ENCODE results near the gene BCLAF1. TPM values are rescaled to one million over a fixed set of nuclear protein-coding genes. Genes with fewer than 3 reads are reported as not detected.

BCLAF1 gene
- total and polyA plus RNA-seq, 11 donors = 11.7 to 109 (median 75.5) TPM

DNA sequence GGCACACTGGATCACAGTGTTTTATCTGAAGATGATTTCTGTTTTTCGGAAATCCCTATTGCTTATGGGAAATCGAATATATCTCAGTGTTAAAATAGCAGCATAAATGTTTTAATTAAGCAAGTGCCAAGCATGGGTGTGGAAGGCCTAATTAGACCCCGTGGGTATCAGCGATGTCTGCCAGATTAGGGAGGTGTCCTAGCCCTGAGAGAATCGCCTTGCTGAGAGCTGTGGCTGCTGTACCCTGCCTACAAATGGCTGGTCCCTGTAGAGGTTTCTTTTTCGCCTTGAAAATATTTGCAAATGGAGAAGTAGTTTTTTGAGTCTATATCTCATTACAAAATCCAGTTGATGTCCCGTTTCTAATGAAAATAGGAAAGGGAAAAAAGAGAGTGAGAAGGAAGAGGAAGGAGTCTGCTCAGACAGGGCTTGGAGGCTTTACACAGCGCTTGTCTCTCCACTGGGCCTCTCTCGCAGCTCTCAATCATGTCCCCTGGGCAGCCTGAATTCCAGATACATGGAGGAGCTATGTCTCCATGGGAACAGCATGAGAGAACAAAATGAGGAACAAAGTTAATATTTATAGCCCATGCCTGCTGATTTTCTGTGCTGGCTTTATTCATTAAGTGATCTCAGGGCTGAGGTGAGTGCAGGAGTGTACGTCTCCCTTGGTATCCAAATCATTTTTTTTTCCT is 35.2 kb upstream of the BCLAF1 start:
- intact Hi-C loops (cut with DNase I) = loop anchor here in 1 of 10 donors (10.0 kb wide), 1 partner anchor 790 kb away; no protein-coding TSS in a partner anchor
- Histone ChIP-seq H3K27me3 (no peaks in the 10 kb centered on the region), H3K27ac (peak overlapping the region in 3 of 12 donors; percentile 21 to 36 (median 25)), H3K36me3 (no peaks in the 10 kb centered on the region), H3K9me3 (no peaks in the 10 kb centered on the region), H3K4me1 (peaks cover 0 to 13% (median 0%) of the 10 kb centered on the region in 12 donors), H3K4me3 (no peak overlapping the region)
- peak in 3 of 4 donors; percentile 59 to 67 (median 61) for ATAC-seq
- DNase-seq = peak in 1 of 5 donors; percentile 30
- TF ChIP-seq, protein P1, sequence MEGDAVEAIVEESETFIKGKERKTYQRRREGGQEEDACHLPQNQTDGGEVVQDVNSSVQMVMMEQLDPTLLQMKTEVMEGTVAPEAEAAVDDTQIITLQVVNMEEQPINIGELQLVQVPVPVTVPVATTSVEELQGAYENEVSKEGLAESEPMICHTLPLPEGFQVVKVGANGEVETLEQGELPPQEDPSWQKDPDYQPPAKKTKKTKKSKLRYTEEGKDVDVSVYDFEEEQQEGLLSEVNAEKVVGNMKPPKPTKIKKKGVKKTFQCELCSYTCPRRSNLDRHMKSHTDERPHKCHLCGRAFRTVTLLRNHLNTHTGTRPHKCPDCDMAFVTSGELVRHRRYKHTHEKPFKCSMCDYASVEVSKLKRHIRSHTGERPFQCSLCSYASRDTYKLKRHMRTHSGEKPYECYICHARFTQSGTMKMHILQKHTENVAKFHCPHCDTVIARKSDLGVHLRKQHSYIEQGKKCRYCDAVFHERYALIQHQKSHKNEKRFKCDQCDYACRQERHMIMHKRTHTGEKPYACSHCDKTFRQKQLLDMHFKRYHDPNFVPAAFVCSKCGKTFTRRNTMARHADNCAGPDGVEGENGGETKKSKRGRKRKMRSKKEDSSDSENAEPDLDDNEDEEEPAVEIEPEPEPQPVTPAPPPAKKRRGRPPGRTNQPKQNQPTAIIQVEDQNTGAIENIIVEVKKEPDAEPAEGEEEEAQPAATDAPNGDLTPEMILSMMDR (IDR thresholded peaks at IDR 0.05) = no peak
- TF ChIP-seq POLR2A (IDR thresholded peaks at IDR 0.05) = no peak
- 61 to 67% (median 64%) methylated on average over 10 of the region's 10 CpGs for WGBS, 4 donors

- DNase-seq (no peak), ATAC-seq (peak in 2 of 4 donors; percentile 41 to 44)
- H3K4me1 ChIP-seq = peaks cover 0 to 13% (median 0%) of the 10 kb centered on the region in 12 donors
- H3K36me3 ChIP-seq = no peaks in the 10 kb centered on the region
- no peak overlapping the region for H3K27ac ChIP-seq
- WGBS, 4 donors = 81 to 85% (median 83%) methylated on average over 10 of the region's 10 CpGs
- intact Hi-C loops (cut with DNase I) = loop anchor here in 1 of 10 donors (10.0 kb wide), 1 partner anchor 789 kb away; no protein-coding TSS in a partner anchor
- no peaks in the 10 kb centered on the region for H3K27me3 ChIP-seq
- H3K4me3 ChIP-seq = no peak overlapping the region
- TF ChIP-seq POLR2A (IDR thresholded peaks at IDR 0.05) = no peak
- TF ChIP-seq, protein P1 (IDR thresholded peaks at IDR 0.05) = no peak
- no peaks in the 10 kb centered on the region for H3K9me3 ChIP-seq
Observed at GRCh38 chr6:136323431-136324112, 33.9 kb upstream of the BCLAF1 start.

DNA sequence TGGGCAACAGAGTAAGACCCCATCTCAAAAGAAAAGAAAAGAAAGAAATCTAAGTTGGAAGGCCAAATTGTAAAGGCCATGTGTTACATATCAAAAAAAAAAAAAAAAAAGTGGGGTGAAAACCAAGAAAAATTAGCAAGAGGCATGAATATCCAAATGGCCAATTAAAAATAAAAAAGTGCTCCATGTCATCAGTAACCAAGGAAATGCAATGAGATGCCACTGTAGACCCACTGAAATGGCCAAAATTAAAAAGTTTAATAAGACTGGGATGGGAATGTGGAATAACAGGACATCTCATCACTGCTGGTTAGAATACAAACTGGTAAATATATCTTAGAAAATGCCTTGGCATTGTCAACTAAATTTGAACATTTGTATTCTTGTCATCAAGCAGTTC is 30.1 kb upstream of the BCLAF1 start:
- intact Hi-C loops (cut with DNase I) = loop anchor here in 9 of 10 donors (5.0 to 10.0 kb wide), 9 partner anchors 75 to 872 kb away; no protein-coding TSS in a partner anchor
- no peaks in the 10 kb centered on the region for H3K27me3 ChIP-seq
- TF ChIP-seq, protein P1 (IDR thresholded peaks at IDR 0.05) = no peak
- TF ChIP-seq POLR2A (IDR thresholded peaks at IDR 0.05) = no peak

DNA sequence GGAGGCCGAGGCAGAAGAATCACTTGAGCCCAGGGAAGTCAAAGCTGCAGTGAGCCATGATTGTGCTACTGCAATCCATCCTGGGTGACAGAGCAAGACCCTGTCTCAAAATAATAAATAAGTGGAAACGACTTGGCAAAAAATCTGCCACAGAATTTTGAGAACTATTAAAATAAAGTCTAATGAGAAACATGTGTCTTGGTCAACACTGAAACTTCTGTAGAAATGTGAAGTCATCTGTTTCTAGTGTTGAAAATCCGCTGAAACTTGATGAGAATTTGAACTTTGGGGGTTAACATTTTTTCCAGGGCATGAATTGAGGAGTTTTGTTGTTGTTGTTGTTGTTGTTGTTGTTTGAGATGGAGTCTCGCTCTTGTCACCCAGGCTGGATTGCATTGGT is 29.0 kb upstream of the BCLAF1 start:
- WGBS, 4 donors = 70 to 77% (median 73%) methylated on average over 4 of the region's 4 CpGs
- ATAC-seq (no peak), DNase-seq (no peak)
- no peak overlapping the region for H3K27ac ChIP-seq
- H3K27me3 ChIP-seq = no peaks in the 10 kb centered on the region
- H3K36me3 ChIP-seq = no peaks in the 10 kb centered on the region
- intact Hi-C loops (cut with DNase I) = loop anchor here in 9 of 10 donors (5.0 to 10.0 kb wide), 9 partner anchors 74 to 871 kb away; no protein-coding TSS in a partner anchor
- no peaks in the 10 kb centered on the region for H3K9me3 ChIP-seq
- no peaks in the 10 kb centered on the region for H3K4me1 ChIP-seq
- no peak overlapping the region for H3K4me3 ChIP-seq
- no peak for TF ChIP-seq POLR2A (IDR thresholded peaks at IDR 0.05)
- TF ChIP-seq, protein P1 (IDR thresholded peaks at IDR 0.05) = no peak

More for the DNA sequence above, 30.1 kb upstream of the BCLAF1 start:
- H3K4me1 ChIP-seq = peaks cover 0 to 4% (median 0%) of the 10 kb centered on the region in 12 donors
- DNase-seq (no peak), ATAC-seq (no peak)
- H3K36me3 ChIP-seq = no peaks in the 10 kb centered on the region
- H3K9me3 ChIP-seq = no peaks in the 10 kb centered on the region
- H3K4me3 ChIP-seq = no peak overlapping the region
- H3K27ac ChIP-seq = no peak overlapping the region

Data from heart left ventricle (tissue), 16 donors.